ENCODE results near the gene ENDOU. TPM values are rescaled to one million over a fixed set of nuclear protein-coding genes. Genes with fewer than 3 reads are reported as not detected.
A peak's percentile ranks its signal among the peaks of the same experiment; 100 is the strongest.

ENDOU gene
- total RNA-seq, 3 donors from 2014 or later = 0.14 TPM; not detected in 2

DNA sequence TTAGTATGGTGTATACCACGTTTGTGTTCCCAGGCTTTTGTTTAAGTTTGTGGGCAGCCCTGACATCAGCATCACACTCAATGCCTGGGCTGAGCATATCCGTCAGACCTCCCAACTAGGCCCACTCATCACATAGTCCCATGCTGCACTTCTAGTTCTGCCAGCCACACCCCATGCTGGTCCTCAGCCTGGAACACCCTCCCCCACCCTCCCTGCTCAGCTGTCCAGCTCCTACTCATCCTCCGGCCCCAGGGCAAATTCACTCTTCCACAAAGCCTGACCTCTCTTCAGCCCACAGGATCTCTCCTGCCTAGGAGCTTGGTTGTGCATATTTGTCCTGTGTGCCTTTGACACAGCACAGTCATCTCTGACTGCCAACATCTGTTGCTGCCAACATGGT lies 3.9 kb upstream of the ENDOU start:
- Mint-ChIP-seq H3K4me1 (ENCODE audit: low read depth) (no peaks in the 10 kb centered on the region), H3K36me3 (ENCODE audit: insufficient read depth) (no peaks in the 10 kb centered on the region), H3K27me3 (ENCODE audit: low read depth) (no peaks in the 10 kb centered on the region), H3K4me3 (no peak overlapping the region), H3K9me3 (no peaks in the 10 kb centered on the region)
- DNase-seq = no peak
- no peak for ATAC-seq

DNA sequence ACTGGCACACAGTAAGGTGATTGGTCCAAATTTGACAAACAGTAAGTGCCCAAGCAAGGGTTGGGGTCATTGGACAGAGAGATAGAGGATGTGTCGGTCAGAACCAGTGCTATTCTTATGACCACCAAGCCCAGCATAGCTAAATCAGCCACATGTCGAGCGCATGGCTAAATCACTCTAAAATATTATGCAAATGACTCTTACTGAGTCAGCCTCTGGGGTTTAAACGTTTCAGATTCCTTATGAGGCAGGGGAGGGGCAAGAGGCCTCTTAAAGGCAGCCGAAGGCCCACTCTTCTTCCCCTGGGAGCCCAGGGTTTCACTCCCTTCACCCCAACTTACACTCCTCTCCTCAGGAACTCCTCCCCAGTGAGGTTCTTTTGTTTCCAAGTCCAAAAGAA lies 603 bp upstream of the ENDOU start:
- H3K9me3 Mint-ChIP-seq = no peaks in the 10 kb centered on the region
- H3K4me1 Mint-ChIP-seq (ENCODE audit: low read depth) = peaks cover 18% of the 10 kb centered on the region
- DNase-seq (no peak), ATAC-seq (peak; percentile 65 to 66)
- H3K36me3 Mint-ChIP-seq (ENCODE audit: insufficient read depth) = peaks cover 3% of the 10 kb centered on the region
- no peaks in the 10 kb centered on the region for H3K27me3 Mint-ChIP-seq (ENCODE audit: low read depth)
- H3K4me3 Mint-ChIP-seq = no peak overlapping the region

- Mint-ChIP-seq H3K36me3 (ENCODE audit: insufficient read depth) (peaks cover 6% of the 10 kb centered on the region), H3K27me3 (ENCODE audit: low read depth) (no peaks in the 10 kb centered on the region), H3K4me1 (ENCODE audit: low read depth) (peaks cover 19% of the 10 kb centered on the region), H3K9me3 (no peaks in the 10 kb centered on the region), H3K4me3 (no peak overlapping the region)
- DNase-seq = no peak
- ATAC-seq = no peak
These were observed 2.2 kb downstream of the ENDOU start for GRCh38 chr12:47722941-47723631.

DNA sequence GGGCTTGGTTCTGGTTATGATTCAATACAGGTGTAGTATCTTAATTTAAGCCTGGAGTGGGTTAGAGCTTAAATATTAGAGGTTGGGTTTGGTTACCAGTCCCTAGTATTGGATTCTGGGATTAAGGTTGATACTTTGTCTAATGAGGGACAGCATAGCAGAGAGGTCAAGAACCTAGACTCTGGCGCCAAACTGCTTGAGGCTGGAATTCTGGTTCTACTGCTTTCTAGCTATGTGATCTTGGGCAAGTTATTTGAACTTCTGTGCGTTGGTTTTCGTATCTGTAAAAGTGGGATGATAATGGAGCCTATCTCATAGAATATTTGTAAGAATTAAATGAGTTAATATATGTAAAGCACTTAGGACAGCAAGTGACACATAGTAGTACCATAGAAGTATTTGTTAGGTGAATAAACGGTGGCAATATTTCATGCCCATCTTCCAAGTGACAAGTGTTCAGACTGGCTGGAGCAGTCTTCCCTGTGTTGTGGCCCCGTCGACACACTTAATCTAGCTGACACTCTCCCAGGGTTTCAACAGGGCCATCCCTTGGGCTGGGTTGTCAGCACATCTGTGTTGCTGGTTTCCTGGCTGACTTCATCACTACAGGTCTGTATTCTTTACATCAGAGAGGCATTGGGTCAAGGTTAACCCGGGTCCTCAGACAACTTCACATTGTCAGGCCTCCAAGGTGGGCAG lies 3.0 kb downstream of the ENDOU start:
- Mint-ChIP-seq H3K4me1 (ENCODE audit: low read depth) (peaks cover 27% of the 10 kb centered on the region), H3K36me3 (ENCODE audit: insufficient read depth) (peaks cover 6% of the 10 kb centered on the region), H3K27me3 (ENCODE audit: low read depth) (no peaks in the 10 kb centered on the region), H3K4me3 (no peak overlapping the region), H3K9me3 (no peaks in the 10 kb centered on the region)
- ATAC-seq (no peak), DNase-seq (no peak)

DNA sequence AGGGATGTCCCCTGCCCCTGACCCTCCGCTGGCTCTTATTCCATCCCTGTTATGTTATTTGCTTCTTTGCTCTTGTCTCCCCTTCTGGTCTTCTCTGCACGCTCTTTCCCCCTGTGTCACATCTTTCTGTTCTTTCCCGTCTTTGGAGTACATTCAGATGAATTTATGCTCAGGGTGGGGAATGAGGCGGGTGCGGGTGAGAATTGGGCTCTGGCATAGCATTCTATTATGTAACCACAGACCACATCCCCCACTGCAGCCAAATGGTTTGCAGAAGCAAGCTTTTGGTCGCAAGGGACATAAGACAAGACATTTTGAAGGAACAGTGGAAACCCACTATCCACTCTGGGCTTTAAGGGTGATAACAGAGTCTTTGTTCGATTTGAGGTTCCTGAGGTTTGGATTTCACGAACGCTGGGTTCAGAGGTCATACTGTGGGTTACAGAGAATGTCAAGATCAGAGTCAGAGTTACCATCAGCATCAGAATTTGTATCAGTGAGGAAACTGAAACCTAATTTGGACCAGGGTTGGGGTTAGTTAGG lies 3.8 kb downstream of the ENDOU start:
- Mint-ChIP-seq H3K4me3 (no peak overlapping the region), H3K4me1 (ENCODE audit: low read depth) (peaks cover 27% of the 10 kb centered on the region), H3K27me3 (ENCODE audit: low read depth) (no peaks in the 10 kb centered on the region), H3K9me3 (no peaks in the 10 kb centered on the region), H3K36me3 (ENCODE audit: insufficient read depth) (peaks cover 6% of the 10 kb centered on the region)
- no peak for DNase-seq
- peak in 1 of 2 donors; percentile 28 for ATAC-seq

GRCh38 chr12:47718531-47718930 lies 6.8 kb downstream of the ENDOU start:
- no peaks in the 10 kb centered on the region for H3K9me3 Mint-ChIP-seq
- peaks cover 6% of the 10 kb centered on the region for H3K36me3 Mint-ChIP-seq (ENCODE audit: insufficient read depth)
- ATAC-seq (no peak), DNase-seq (no peak)
- peaks cover 26% of the 10 kb centered on the region for H3K4me1 Mint-ChIP-seq (ENCODE audit: low read depth)
- H3K27me3 Mint-ChIP-seq (ENCODE audit: low read depth) = no peaks in the 10 kb centered on the region
- no peak overlapping the region for H3K4me3 Mint-ChIP-seq

GRCh38 chr12:47717443-47718193 lies 7.7 kb downstream of the ENDOU start:
- H3K9me3 Mint-ChIP-seq = no peaks in the 10 kb centered on the region
- no peak for DNase-seq
- peaks cover 24% of the 10 kb centered on the region for H3K4me1 Mint-ChIP-seq (ENCODE audit: low read depth)
- H3K4me3 Mint-ChIP-seq = peak overlapping the region; percentile 19
- peaks cover 6% of the 10 kb centered on the region for H3K36me3 Mint-ChIP-seq (ENCODE audit: insufficient read depth)
- ATAC-seq = peak; percentile 64 to 69
- no peaks in the 10 kb centered on the region for H3K27me3 Mint-ChIP-seq (ENCODE audit: low read depth)

DNA sequence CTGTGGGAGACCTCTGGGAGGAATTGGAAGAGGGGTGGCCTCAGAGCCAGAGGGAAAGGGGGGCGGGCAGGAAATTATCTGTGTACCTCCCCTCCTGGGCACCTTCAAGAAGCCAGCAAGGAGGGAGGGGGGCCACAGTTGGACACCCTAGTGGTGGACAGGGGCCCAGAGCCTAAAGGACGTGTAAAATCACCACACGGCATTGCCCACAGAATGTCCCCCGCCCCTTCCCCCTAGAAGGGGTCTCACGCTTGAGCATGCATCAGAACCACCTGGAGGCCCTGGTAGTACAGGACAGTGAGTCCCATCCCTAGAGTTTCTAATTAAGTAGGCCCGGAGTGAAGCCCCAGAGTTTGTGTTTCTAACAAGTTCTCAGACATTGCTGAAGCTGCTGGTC lies 8.2 kb downstream of the ENDOU start:
- H3K27me3 Mint-ChIP-seq (ENCODE audit: low read depth) = no peaks in the 10 kb centered on the region
- ATAC-seq = no peak
- peaks cover 6% of the 10 kb centered on the region for H3K36me3 Mint-ChIP-seq (ENCODE audit: insufficient read depth)
- H3K4me3 Mint-ChIP-seq = no peak overlapping the region
- H3K4me1 Mint-ChIP-seq (ENCODE audit: low read depth) = peaks cover 19% of the 10 kb centered on the region
- no peak for DNase-seq
- H3K9me3 Mint-ChIP-seq = no peaks in the 10 kb centered on the region

- DNase-seq (no peak), ATAC-seq (no peak)
- peaks cover 4% of the 10 kb centered on the region for H3K36me3 Mint-ChIP-seq (ENCODE audit: insufficient read depth)
- no peaks in the 10 kb centered on the region for H3K9me3 Mint-ChIP-seq
- H3K4me1 Mint-ChIP-seq (ENCODE audit: low read depth) = peaks cover 11% of the 10 kb centered on the region
- no peak overlapping the region for H3K4me3 Mint-ChIP-seq
- no peaks in the 10 kb centered on the region for H3K27me3 Mint-ChIP-seq (ENCODE audit: low read depth)
These were observed 9.3 kb downstream of the ENDOU start for GRCh38 chr12:47715877-47716548.

DNA sequence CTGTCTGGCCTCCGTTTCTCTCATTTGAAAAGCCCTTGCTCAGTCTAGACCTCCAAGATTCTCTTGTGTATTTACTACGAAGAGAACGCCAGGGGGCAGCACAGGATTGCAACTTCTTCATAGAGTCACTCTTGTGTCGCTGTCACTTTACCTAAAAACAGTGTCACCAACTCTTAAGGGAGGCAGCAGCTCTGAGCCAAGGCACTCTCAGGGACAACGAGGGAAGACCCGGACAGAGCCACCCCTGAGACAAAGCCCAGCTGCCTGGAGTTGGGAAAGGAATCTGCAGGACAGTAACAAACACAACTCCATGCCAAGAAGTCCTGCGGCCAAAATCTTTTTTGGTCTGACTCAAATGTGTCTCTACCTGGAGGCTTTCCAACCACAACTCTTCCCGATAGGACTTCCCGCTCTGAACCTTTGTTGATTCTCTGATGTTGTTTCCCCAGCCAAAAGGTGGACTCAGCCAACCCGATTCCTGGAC lies 9.9 kb downstream of the ENDOU start:
- Mint-ChIP-seq H3K4me1 (ENCODE audit: low read depth) (peaks cover 11% of the 10 kb centered on the region), H3K36me3 (ENCODE audit: insufficient read depth) (peaks cover 4% of the 10 kb centered on the region), H3K27me3 (ENCODE audit: low read depth) (no peaks in the 10 kb centered on the region), H3K9me3 (no peaks in the 10 kb centered on the region), H3K4me3 (no peak overlapping the region)
- ATAC-seq (peak; percentile 86 to 90), DNase-seq (peak; percentile 78)

GRCh38 chr12:47714826-47715386 lies 10.4 kb downstream of the ENDOU start:
- DNase-seq = no peak
- Mint-ChIP-seq H3K27me3 (ENCODE audit: low read depth) (no peaks in the 10 kb centered on the region), H3K36me3 (ENCODE audit: insufficient read depth) (peaks cover 4% of the 10 kb centered on the region), H3K4me1 (ENCODE audit: low read depth) (peaks cover 11% of the 10 kb centered on the region), H3K9me3 (no peaks in the 10 kb centered on the region), H3K4me3 (no peak overlapping the region)
- no peak for ATAC-seq

GRCh38 chr12:47712171-47712570 lies 13.1 kb downstream of the ENDOU start:
- Mint-ChIP-seq H3K4me3 (no peak overlapping the region), H3K27me3 (ENCODE audit: low read depth) (no peaks in the 10 kb centered on the region), H3K36me3 (ENCODE audit: insufficient read depth) (no peaks in the 10 kb centered on the region), H3K9me3 (no peaks in the 10 kb centered on the region), H3K4me1 (ENCODE audit: low read depth) (peaks cover 23% of the 10 kb centered on the region)
- DNase-seq = no peak
- no peak for ATAC-seq

- ATAC-seq = no peak
- no peaks in the 10 kb centered on the region for H3K36me3 Mint-ChIP-seq (ENCODE audit: insufficient read depth)
- no peaks in the 10 kb centered on the region for H3K9me3 Mint-ChIP-seq
- H3K4me3 Mint-ChIP-seq = no peak overlapping the region
- no peak for DNase-seq
- peaks cover 28% of the 10 kb centered on the region for H3K4me1 Mint-ChIP-seq (ENCODE audit: low read depth)
- no peaks in the 10 kb centered on the region for H3K27me3 Mint-ChIP-seq (ENCODE audit: low read depth)
These were observed 13.8 kb downstream of the ENDOU start for GRCh38 chr12:47711448-47711847.

- H3K36me3 Mint-ChIP-seq (ENCODE audit: insufficient read depth) = no peaks in the 10 kb centered on the region
- H3K9me3 Mint-ChIP-seq = no peaks in the 10 kb centered on the region
- H3K4me1 Mint-ChIP-seq (ENCODE audit: low read depth) = peaks cover 29% of the 10 kb centered on the region
- DNase-seq = no peak
- no peak overlapping the region for H3K4me3 Mint-ChIP-seq
- no peaks in the 10 kb centered on the region for H3K27me3 Mint-ChIP-seq (ENCODE audit: low read depth)
- ATAC-seq = no peak
These were observed 15.0 kb downstream of the ENDOU start for GRCh38 chr12:47710278-47710677.

Measured in activated T-cell treated with anti-CD3 and anti-CD28 coated beads, Interleukin-2, amount 50 U/mL, for 4 hours (primary cell).